Panc1 (cell line): ENCODE data around the gene LDLRAD4. TPM values are rescaled to one million over a fixed set of nuclear protein-coding genes. Genes with fewer than 3 reads are reported as not detected.

ENCODE experiments used
- ATAC-seq: fragments of 200-7000 bp; cut with Tn5 transposase; 2 replicates; pipeline ENCODE4 v1.9.1; 2020; ENCODE audit warnings: mild to moderate bottlenecking, moderate library complexity
- BruUV-seq: library from RNA; stranded (reverse); fragments of 400-500 nt; replicated peaks from 2 replicates; lab custom pipeline; 2021; lab: Mats Ljungman, UMichigan
- CTCF ChIA-PET: fragments of 300-600 bp; sonication (Branson Sonifier 250); formaldehyde crosslinking; loops from one replicate; lab custom pipeline; 2022; ENCODE audit warnings: antibody characterized with exemption; lab: Charles Lee
- POLR2A ChIA-PET: fragments of 300-600 bp; sonication (Branson Sonifier 250); formaldehyde crosslinking; loops from one replicate; lab custom pipeline; 2022; ENCODE audit warnings: antibody characterized with exemption; lab: Charles Lee
- DNase-seq: peaks from one replicate; pipeline ENCODE4 v3.0.0-alpha.2; 2010; ENCODE audit warnings: low read depth, low spot score
- H3K27ac ChIP-seq: 2 replicates; pipeline ENCODE4 v1.5.1; 2011; ENCODE audit warnings: mild to moderate bottlenecking, low read length, inconsistent platforms
- H3K27me3 ChIP-seq: fragments of 200-500 bp; sonication (Bioruptor generic); 2 replicates; pipeline ENCODE4 v1.6.0; 2014; ENCODE audit warnings: low read length, inconsistent platforms; ENCODE audit not compliant: control insufficient read depth, insufficient read depth
- H3K36me3 ChIP-seq: fragments of 200-500 bp; sonication (Bioruptor generic); 2 replicates; pipeline ENCODE4 v1.5.1; 2014; ENCODE audit warnings: inconsistent platforms, mild to moderate bottlenecking, low read length, moderate library complexity; ENCODE audit not compliant: control insufficient read depth, insufficient read depth
- H3K4me1 ChIP-seq: 2 replicates; pipeline ENCODE4 v1.5.1; 2011; ENCODE audit warnings: inconsistent platforms, mild to moderate bottlenecking, low read length, moderate library complexity; ENCODE audit not compliant: control insufficient read depth, insufficient read depth
- H3K4me3 ChIP-seq, 2 experiments: 2 replicates each; pipeline ENCODE4 v1.5.1; 2011 to 2012; ENCODE audit warnings: low read depth in 2 of 2, low read length in 2 of 2, mild to moderate bottlenecking in 2 of 2, inconsistent platforms in 1 of 2, moderate library complexity in 1 of 2
- H3K9me3 ChIP-seq: fragments of 200-500 bp; sonication (Bioruptor generic); 2 replicates; pipeline ENCODE4 v1.5.1; 2014; ENCODE audit warnings: low read depth, mild to moderate bottlenecking, inconsistent platforms, low read length, moderate library complexity; ENCODE audit not compliant: control insufficient read depth, insufficient read depth
- CTCF ChIP-seq: fragments of 450-650 bp; IDR thresholded peaks from 2 replicates; pipeline ENCODE4 v1.5.1; 2017; ENCODE audit warnings: mild to moderate bottlenecking
- POLR2AphosphoS5 ChIP-seq: IDR thresholded peaks from 2 replicates; pipeline ENCODE4 v1.6.1; 2012; ENCODE audit warnings: mild to moderate bottlenecking, low read depth, low read length, moderate library complexity
- REST ChIP-seq, 2 experiments: IDR thresholded peaks; 2 replicates each; pipeline ENCODE4 v1.6.1; 2011 to 2012; ENCODE audit warnings: low read depth in 2 of 2, control low read depth in 1 of 2, low read length in 1 of 2, mild to moderate bottlenecking in 1 of 2, moderate library complexity in 1 of 2; ENCODE audit not compliant: insufficient read depth in 1 of 2
- SIN3A ChIP-seq: IDR thresholded peaks from 2 replicates; pipeline ENCODE4 v1.6.1; 2012; ENCODE audit warnings: low read depth, mild to moderate bottlenecking, low read length, moderate library complexity, borderline replicate concordance; ENCODE audit not compliant: insufficient read depth
- TCF7L2 ChIP-seq: IDR thresholded peaks from 2 replicates; pipeline ENCODE4 v1.6.1; 2011; ENCODE audit warnings: mild to moderate bottlenecking, low read depth, low read length, inconsistent platforms
- in situ Hi-C: cut with HindIII; loops from 2 replicates; pipeline ENCODE4 v1.10.0; 2016; ENCODE audit warnings: low sequenced_read_pairs, low pct_unique_long_range_greater_than_20kb
- intact Hi-C: fragments of 100-400 bp; cut with micrococcal nuclease; formaldehyde crosslinking; loops from one replicate; pipeline ENCODE4 v1.10.0; 2022; ENCODE audit not compliant: unreplicated experiment
- total RNA-seq: library from RNA; stranded (reverse); gene quantifications from one replicate; pipeline ENCODE4 v1.2.1, GENCODE V29; 2021; ENCODE audit not compliant: unreplicated experiment

LDLRAD4 gene
- total RNA-seq, 1 experiment from 2014 or later: 0.28 TPM

- H3K9me3 ChIP-seq: no peaks in the 10 kb centered on the region
- CTCF ChIA-PET: no interaction called here
- ATAC-seq (no peak), DNase-seq (no peak)
- in situ Hi-C loops: no loop called here
- H3K4me1 ChIP-seq: no peaks in the 10 kb centered on the region
- intact Hi-C loops: no loop called here
- no peaks in the 10 kb centered on the region; the same call in 1 of the 2 replicates for H3K27me3 ChIP-seq
- BruUV-seq: no TSS peak
- POLR2A ChIA-PET: no interaction called here
- TF ChIP-seq SIN3A (no peak), REST (IDR thresholded peaks at IDR 0.05; ENCODE audit: insufficient read depth in 1 of 2, low read depth in 2 of 2, low read length in 1 of 2) (no peak), POLR2AphosphoS5 (no peak), CTCF (no peak), TCF7L2 (no peak)
- H3K4me3 ChIP-seq: no peak overlapping the region
- no peak overlapping the region for H3K27ac ChIP-seq
- no peaks in the 10 kb centered on the region for H3K36me3 ChIP-seq
Measured at GRCh38 chr18:13370995-13371625, 152.6 kb downstream of the LDLRAD4 start.

- Histone ChIP-seq H3K27ac (no peak overlapping the region), H3K27me3 (no peaks in the 10 kb centered on the region; the same call in 1 of the 2 replicates), H3K4me3 (no peak overlapping the region), H3K36me3 (no peaks in the 10 kb centered on the region), H3K4me1 (no peaks in the 10 kb centered on the region), H3K9me3 (no peaks in the 10 kb centered on the region)
- in situ Hi-C loops (no loop called here), intact Hi-C loops (no loop called here)
- BruUV-seq: no TSS peak
- DNase-seq (no peak), ATAC-seq (no peak)
- POLR2A ChIA-PET: no interaction called here
- TF ChIP-seq SIN3A (no peak), TCF7L2 (no peak), POLR2AphosphoS5 (no peak), REST (IDR thresholded peaks at IDR 0.05; ENCODE audit: insufficient read depth in 1 of 2, low read depth in 2 of 2, low read length in 1 of 2) (no peak), CTCF (no peak)
- CTCF ChIA-PET: no interaction called here
Measured at GRCh38 chr18:13371689-13372418, 153.3 kb downstream of the LDLRAD4 start.
